Measurements from ENCODE around the gene STMN1.

DNA sequence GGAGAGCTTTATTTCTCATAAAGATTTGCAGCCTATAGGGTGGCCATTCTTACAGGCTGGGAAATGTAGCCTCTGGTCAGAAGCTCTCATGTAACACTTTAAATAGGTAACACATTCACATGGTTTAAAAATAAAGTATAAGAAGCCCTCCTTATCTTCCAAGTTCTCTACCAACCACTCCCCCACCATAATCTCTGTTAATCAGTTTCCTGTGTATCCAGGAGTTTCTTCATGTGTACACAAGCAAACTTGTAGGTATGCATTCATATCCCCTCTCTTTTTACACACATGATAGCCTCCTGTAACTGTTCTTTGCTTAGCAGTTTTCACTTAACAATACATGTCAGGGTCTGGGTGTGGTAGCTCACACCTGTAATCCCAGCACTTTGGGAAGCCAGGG, 4.9 kb upstream of the STMN1 start:
- TF ChIP-seq, protein P1, sequence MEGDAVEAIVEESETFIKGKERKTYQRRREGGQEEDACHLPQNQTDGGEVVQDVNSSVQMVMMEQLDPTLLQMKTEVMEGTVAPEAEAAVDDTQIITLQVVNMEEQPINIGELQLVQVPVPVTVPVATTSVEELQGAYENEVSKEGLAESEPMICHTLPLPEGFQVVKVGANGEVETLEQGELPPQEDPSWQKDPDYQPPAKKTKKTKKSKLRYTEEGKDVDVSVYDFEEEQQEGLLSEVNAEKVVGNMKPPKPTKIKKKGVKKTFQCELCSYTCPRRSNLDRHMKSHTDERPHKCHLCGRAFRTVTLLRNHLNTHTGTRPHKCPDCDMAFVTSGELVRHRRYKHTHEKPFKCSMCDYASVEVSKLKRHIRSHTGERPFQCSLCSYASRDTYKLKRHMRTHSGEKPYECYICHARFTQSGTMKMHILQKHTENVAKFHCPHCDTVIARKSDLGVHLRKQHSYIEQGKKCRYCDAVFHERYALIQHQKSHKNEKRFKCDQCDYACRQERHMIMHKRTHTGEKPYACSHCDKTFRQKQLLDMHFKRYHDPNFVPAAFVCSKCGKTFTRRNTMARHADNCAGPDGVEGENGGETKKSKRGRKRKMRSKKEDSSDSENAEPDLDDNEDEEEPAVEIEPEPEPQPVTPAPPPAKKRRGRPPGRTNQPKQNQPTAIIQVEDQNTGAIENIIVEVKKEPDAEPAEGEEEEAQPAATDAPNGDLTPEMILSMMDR (conservative IDR thresholded peaks at IDR 0.05; ENCODE audit: low read depth, low read length), result no peak
- TF ChIP-seq EZH2phosphoT487 (IDR thresholded peaks at IDR 0.05; ENCODE audit: borderline replicate concordance, low read length) (no peak), EZH2 (IDR thresholded peaks at IDR 0.05; ENCODE audit: low read length, unreplicated experiment) (no peak)

All from PC-3 (cell line).